ENCODE results near the gene DHX35. TPM values are rescaled to one million over a fixed set of nuclear protein-coding genes. Genes with fewer than 3 reads are reported as not detected.

DHX35 gene
- total RNA-seq, 1 experiment from 2014 or later = 20.4 TPM

- TF ChIP-seq ZNF532 (CRISPR knock-in tag; IDR thresholded peaks at IDR 0.05; ENCODE audit: borderline replicate concordance) = no peak
- no peak; the same call in 1 of the 2 replicates for TF ChIP-seq NFYB (CRISPR knock-in tag; conservative IDR thresholded peaks at IDR 0.05; ENCODE audit: low read depth)
- TF ChIP-seq E2F4 (CRISPR knock-in tag; IDR thresholded peaks at IDR 0.05; ENCODE audit: borderline replicate concordance, low read depth) = 0 out of 2 replicates have a peak, but pooled peaks have one; percentile 62
- TF ChIP-seq ZNF263 (CRISPR knock-in tag; IDR thresholded peaks at IDR 0.05; ENCODE audit: low read depth) = peak; percentile 65
- no peak for TF ChIP-seq NR3C1 (CRISPR knock-in tag; conservative IDR thresholded peaks at IDR 0.05; ENCODE audit: low read depth)
- TF ChIP-seq, protein P1, sequence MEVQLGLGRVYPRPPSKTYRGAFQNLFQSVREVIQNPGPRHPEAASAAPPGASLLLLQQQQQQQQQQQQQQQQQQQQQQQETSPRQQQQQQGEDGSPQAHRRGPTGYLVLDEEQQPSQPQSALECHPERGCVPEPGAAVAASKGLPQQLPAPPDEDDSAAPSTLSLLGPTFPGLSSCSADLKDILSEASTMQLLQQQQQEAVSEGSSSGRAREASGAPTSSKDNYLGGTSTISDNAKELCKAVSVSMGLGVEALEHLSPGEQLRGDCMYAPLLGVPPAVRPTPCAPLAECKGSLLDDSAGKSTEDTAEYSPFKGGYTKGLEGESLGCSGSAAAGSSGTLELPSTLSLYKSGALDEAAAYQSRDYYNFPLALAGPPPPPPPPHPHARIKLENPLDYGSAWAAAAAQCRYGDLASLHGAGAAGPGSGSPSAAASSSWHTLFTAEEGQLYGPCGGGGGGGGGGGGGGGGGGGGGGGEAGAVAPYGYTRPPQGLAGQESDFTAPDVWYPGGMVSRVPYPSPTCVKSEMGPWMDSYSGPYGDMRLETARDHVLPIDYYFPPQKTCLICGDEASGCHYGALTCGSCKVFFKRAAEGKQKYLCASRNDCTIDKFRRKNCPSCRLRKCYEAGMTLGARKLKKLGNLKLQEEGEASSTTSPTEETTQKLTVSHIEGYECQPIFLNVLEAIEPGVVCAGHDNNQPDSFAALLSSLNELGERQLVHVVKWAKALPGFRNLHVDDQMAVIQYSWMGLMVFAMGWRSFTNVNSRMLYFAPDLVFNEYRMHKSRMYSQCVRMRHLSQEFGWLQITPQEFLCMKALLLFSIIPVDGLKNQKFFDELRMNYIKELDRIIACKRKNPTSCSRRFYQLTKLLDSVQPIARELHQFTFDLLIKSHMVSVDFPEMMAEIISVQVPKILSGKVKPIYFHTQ (CRISPR knock-in tag; IDR thresholded peaks at IDR 0.05) = no peak
- TF ChIP-seq TEAD1 (CRISPR knock-in tag; IDR thresholded peaks at IDR 0.05) = peak; percentile 23
- TF ChIP-seq, protein P2, sequence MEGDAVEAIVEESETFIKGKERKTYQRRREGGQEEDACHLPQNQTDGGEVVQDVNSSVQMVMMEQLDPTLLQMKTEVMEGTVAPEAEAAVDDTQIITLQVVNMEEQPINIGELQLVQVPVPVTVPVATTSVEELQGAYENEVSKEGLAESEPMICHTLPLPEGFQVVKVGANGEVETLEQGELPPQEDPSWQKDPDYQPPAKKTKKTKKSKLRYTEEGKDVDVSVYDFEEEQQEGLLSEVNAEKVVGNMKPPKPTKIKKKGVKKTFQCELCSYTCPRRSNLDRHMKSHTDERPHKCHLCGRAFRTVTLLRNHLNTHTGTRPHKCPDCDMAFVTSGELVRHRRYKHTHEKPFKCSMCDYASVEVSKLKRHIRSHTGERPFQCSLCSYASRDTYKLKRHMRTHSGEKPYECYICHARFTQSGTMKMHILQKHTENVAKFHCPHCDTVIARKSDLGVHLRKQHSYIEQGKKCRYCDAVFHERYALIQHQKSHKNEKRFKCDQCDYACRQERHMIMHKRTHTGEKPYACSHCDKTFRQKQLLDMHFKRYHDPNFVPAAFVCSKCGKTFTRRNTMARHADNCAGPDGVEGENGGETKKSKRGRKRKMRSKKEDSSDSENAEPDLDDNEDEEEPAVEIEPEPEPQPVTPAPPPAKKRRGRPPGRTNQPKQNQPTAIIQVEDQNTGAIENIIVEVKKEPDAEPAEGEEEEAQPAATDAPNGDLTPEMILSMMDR (IDR thresholded peaks at IDR 0.05) = no peak
- no peak for TF ChIP-seq ATF6 (CRISPR knock-in tag; IDR thresholded peaks at IDR 0.05)
- TF ChIP-seq CDX4 (CRISPR knock-in tag; IDR thresholded peaks at IDR 0.05; ENCODE audit: borderline replicate concordance) = no peak
- TF ChIP-seq NR2C2 (CRISPR knock-in tag; IDR thresholded peaks at IDR 0.05) = peak; percentile 86
- TF ChIP-seq ETV6 (CRISPR knock-in tag; IDR thresholded peaks at IDR 0.05) = peak; percentile 89
- TF ChIP-seq, protein P3, sequence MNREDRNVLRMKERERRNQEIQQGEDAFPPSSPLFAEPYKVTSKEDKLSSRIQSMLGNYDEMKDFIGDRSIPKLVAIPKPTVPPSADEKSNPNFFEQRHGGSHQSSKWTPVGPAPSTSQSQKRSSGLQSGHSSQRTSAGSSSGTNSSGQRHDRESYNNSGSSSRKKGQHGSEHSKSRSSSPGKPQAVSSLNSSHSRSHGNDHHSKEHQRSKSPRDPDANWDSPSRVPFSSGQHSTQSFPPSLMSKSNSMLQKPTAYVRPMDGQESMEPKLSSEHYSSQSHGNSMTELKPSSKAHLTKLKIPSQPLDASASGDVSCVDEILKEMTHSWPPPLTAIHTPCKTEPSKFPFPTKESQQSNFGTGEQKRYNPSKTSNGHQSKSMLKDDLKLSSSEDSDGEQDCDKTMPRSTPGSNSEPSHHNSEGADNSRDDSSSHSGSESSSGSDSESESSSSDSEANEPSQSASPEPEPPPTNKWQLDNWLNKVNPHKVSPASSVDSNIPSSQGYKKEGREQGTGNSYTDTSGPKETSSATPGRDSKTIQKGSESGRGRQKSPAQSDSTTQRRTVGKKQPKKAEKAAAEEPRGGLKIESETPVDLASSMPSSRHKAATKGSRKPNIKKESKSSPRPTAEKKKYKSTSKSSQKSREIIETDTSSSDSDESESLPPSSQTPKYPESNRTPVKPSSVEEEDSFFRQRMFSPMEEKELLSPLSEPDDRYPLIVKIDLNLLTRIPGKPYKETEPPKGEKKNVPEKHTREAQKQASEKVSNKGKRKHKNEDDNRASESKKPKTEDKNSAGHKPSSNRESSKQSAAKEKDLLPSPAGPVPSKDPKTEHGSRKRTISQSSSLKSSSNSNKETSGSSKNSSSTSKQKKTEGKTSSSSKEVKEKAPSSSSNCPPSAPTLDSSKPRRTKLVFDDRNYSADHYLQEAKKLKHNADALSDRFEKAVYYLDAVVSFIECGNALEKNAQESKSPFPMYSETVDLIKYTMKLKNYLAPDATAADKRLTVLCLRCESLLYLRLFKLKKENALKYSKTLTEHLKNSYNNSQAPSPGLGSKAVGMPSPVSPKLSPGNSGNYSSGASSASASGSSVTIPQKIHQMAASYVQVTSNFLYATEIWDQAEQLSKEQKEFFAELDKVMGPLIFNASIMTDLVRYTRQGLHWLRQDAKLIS (CRISPR knock-in tag; IDR thresholded peaks at IDR 0.05; ENCODE audit: borderline replicate concordance) = no peak
- TF ChIP-seq FOXP1 (CRISPR knock-in tag; IDR thresholded peaks at IDR 0.05; ENCODE audit: borderline replicate concordance) = peak; percentile 34; the same call in 1 of the 2 replicates
- TF ChIP-seq CREB1 (CRISPR knock-in tag; IDR thresholded peaks at IDR 0.05) = peak; percentile 34; the same call in 1 of the 2 replicates
- 0 out of 2 replicates have a peak, but pooled peaks have one; percentile 84 for TF ChIP-seq PREB (CRISPR knock-in tag; IDR thresholded peaks at IDR 0.05; ENCODE audit: borderline replicate concordance)
- peak; percentile 41; the same call in 1 of the 2 replicates for TF ChIP-seq FOXK1 (CRISPR knock-in tag; IDR thresholded peaks at IDR 0.05)
- TF ChIP-seq GRHL2 (CRISPR knock-in tag; IDR thresholded peaks at IDR 0.05; ENCODE audit: insufficient replicate concordance, severe bottlenecking) = no peak
Observed at GRCh38 chr20:38962044-38962927, at the start of gene DHX35 (continued).
